A549 (cell line): ENCODE data around the gene IFITM10. TPM values are rescaled to one million over a fixed set of nuclear protein-coding genes. Genes with fewer than 3 reads are reported as not detected.

Experiments used
- ATAC-seq, 2 experiments: fragments of 200-7000 bp in 1 of 2; fragments of >200 bp in 1 of 2; cut with Nextera tagmentation in 1 of 2; cut with Tn5 transposase in 1 of 2; 3 replicates each; pipeline versions ENCODE4 v1.8.0 to v1.9.1; 2018 to 2020; ENCODE audit warnings: mild to moderate bottlenecking in 1 of 2, moderate library complexity in 1 of 2
- CTCF ChIA-PET: fragments of 300-600 bp; sonication (Branson Sonifier 250); formaldehyde crosslinking; extraction: SDS; loops from one replicate; lab custom pipeline; 2021; ENCODE audit warnings: antibody characterized with exemption, inconsistent platforms; lab: Yijun Ruan, JAX
- POLR2A ChIA-PET: fragments of 350-600 bp; formaldehyde crosslinking; extraction: SDS; loops from one replicate; lab custom pipeline; 2021; ENCODE audit warnings: antibody characterized with exemption, inconsistent platforms; lab: Yijun Ruan, JAX
- DNase-seq, 2 experiments: peaks; one replicate each; pipeline versions ENCODE4 v3.0.0 to v3.0.0-alpha.2; 2011 to 2016; ENCODE audit warnings: low read depth in 1 of 2, low spot score in 1 of 2
- FAIRE-seq: peaks from 2 replicates; lab custom pipeline; 2011; peaks lifted over from hg19 to GRCh38; lab: Jason Lieb, UNC
- H3K27ac ChIP-seq, 2 experiments: fragments of >200 bp; sonication (Bioruptor Twin); formaldehyde crosslinking; 3 replicates each; pipeline ENCODE4 v1.5.1; 2016 to 2017
- H3K4me1 ChIP-seq: fragments of >200 bp; sonication (Bioruptor Twin); formaldehyde crosslinking; 3 replicates; pipeline ENCODE4 v1.6.1; 2016
- H3K4me2 ChIP-seq: fragments of >200 bp; sonication (Bioruptor Twin); formaldehyde crosslinking; 3 replicates; pipeline ENCODE4 v1.6.1; 2016
- H3K4me3 ChIP-seq: fragments of >200 bp; sonication (Bioruptor Twin); formaldehyde crosslinking; 3 replicates; pipeline ENCODE4 v1.5.1; 2016
- H3K9me3 ChIP-seq: fragments of >200 bp; sonication (Bioruptor Twin); formaldehyde crosslinking; 3 replicates; pipeline ENCODE4 v1.6.1; 2016
- CBX8 ChIP-seq: fragments of 200-600 bp; sonication (generic); IDR thresholded peaks from 2 replicates; pipeline ENCODE4 v1.6.1; 2016
- CEBPB ChIP-seq, 2 experiments: fragments of >200 bp in 1 of 2; sonication (Bioruptor Twin) in 1 of 2; formaldehyde crosslinking in 1 of 2; IDR thresholded peaks; 2 replicates each; pipeline ENCODE4 v1.6.1; 2012 to 2016
- EP300 ChIP-seq, 2 experiments: fragments of >200 bp; sonication (Bioruptor Twin); formaldehyde crosslinking; IDR thresholded peaks; 2 replicates in 1 of 2; 3 replicates in 1 of 2; pipeline ENCODE4 v1.6.1; 2016 to 2017
- ESRRA ChIP-seq: fragments of 150-350 bp; IDR thresholded peaks from 2 replicates; pipeline ENCODE4 v1.6.1; 2014; ENCODE audit warnings: mild to moderate bottlenecking, low read length, borderline replicate concordance
- HDAC2 ChIP-seq: fragments of 200-600 bp; sonication (generic); IDR thresholded peaks from 2 replicates; pipeline ENCODE4 v1.6.1; 2016
- KDM5A ChIP-seq: fragments of 200-600 bp; sonication (generic); IDR thresholded peaks from 2 replicates; pipeline ENCODE4 v1.6.1; 2016; ENCODE audit warnings: antibody characterized with exemption, mild to moderate bottlenecking
- NFE2L2 ChIP-seq: fragments of 150-350 bp; conservative IDR thresholded peaks from 2 replicates; pipeline ENCODE4 v1.6.1; 2014; ENCODE audit warnings: low read length
- NR3C1 ChIP-seq: fragments of >200 bp; sonication (Bioruptor Twin); formaldehyde crosslinking; IDR thresholded peaks from 3 replicates; pipeline ENCODE4 v1.6.1; 2017
- PHF8 ChIP-seq: fragments of 200-600 bp; sonication (generic); IDR thresholded peaks from 2 replicates; pipeline ENCODE4 v1.6.1; 2016; ENCODE audit warnings: low read depth, mild to moderate bottlenecking, antibody characterized with exemption, moderate library complexity, borderline replicate concordance
- RFX5 ChIP-seq: fragments of 450-650 bp; IDR thresholded peaks from 2 replicates; pipeline ENCODE4 v1.7.1; 2014; ENCODE audit warnings: antibody characterized with exemption, mild to moderate bottlenecking, moderate library complexity
- SREBF2 ChIP-seq: fragments of 450-650 bp; IDR thresholded peaks from 2 replicates; pipeline ENCODE4 v1.6.1; 2014; ENCODE audit warnings: mild to moderate bottlenecking, moderate library complexity
- ZC3H11A ChIP-seq: fragments of 450-650 bp; IDR thresholded peaks from 2 replicates; pipeline ENCODE4 v1.6.1; 2014; ENCODE audit warnings: antibody characterized with exemption, mild to moderate bottlenecking
- WGBS: methylation state at CpG from one replicate; pipeline ENCODE4 v1.1.6; 2017; ENCODE audit errors: missing lambda C conversion rate; 5-methylcytosine and 5-hydroxymethylcytosine counted together
- polyA plus RNA-seq, 4 experiments: library from polyadenylated mRNA; depleted of rRNA in 3 of 4; stranded (reverse); fragments of >200 nt; fragmentation: RNase III in 1 of 4; extraction: RNeasy Plus Mini Kit Qiagen cat#74134 plus additional on column Dnase treatment in 1 of 4; gene quantifications; 2 replicates in 3 of 4; 3 replicates in 1 of 4; pipeline ENCODE4 v1.2.3, GENCODE V29; 2011 to 2017
- TF ChIP-seq, protein P1 (sequence below): fragments of 150-350 bp; IDR thresholded peaks from 2 replicates; pipeline ENCODE4 v1.6.1; 2014; ENCODE audit warnings: low read depth, mild to moderate bottlenecking, low read length
- TF ChIP-seq, protein P2 (sequence below): IDR thresholded peaks from 2 replicates; pipeline ENCODE4 v1.6.1; 2012
- TF ChIP-seq, protein P3 (sequence below): fragments of 250-450 bp; sonication (Bioruptor Pico); IDR thresholded peaks from 2 replicates; pipeline ENCODE4 v1.5.0; 2020; ENCODE audit warnings: low read depth, mild to moderate bottlenecking, moderate library complexity
- TF ChIP-seq, protein P4 (sequence below): fragments of 450-650 bp; IDR thresholded peaks from 2 replicates; pipeline ENCODE4 v1.6.1; 2014; ENCODE audit warnings: antibody characterized with exemption
- TF ChIP-seq, protein P5 (sequence below): fragments of >200 bp; sonication (Bioruptor Twin); formaldehyde crosslinking; IDR thresholded peaks from 3 replicates; pipeline ENCODE4 v1.5.1; 2016

IFITM10 gene
- polyA plus RNA-seq, 2 of the 4 experiments (the other 2 are of a cell fraction): 0.28 to 0.67 TPM

DNA sequence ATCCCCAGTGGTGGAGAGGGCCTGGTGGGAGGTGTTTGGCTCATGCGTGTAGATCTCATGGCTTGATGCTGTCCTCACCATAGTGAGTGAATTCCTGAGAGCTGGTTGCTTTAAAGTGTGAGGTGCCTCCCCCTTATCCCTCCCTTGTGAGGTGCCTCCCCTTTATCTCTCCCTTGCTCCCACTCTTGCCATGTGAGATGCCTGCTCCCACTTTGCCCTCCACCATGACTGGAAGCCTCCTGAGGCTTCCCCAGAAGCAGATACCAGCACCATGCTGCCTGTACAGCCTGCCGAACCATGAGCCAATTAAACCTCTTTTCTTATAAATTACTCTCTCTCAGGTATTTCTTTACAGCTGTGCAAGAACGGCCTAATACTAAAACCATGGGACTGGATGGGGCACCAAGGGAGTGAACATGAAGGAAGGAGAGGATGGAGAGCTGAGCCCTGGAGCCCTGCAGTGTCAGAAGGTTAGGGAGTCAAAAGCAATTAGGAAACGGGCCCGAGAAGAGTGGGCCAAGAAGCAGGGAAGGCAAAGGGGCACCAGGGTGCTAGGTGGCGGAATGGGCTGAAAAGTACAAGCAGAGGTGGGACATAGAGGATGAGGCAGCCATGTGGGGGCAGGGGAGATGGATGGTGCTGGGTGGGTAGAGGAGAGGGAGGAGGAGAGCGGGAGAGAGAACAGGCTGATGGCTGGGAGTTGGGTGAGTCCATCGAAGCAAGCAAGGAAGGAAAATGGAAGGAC is 9.4 kb downstream of the IFITM10 start:
- WGBS: 49% methylated on average over 8 of the region's 8 CpGs
- no peak overlapping the region for H3K27ac ChIP-seq
- TF ChIP-seq HDAC2: no peak
- TF ChIP-seq, protein P1, sequence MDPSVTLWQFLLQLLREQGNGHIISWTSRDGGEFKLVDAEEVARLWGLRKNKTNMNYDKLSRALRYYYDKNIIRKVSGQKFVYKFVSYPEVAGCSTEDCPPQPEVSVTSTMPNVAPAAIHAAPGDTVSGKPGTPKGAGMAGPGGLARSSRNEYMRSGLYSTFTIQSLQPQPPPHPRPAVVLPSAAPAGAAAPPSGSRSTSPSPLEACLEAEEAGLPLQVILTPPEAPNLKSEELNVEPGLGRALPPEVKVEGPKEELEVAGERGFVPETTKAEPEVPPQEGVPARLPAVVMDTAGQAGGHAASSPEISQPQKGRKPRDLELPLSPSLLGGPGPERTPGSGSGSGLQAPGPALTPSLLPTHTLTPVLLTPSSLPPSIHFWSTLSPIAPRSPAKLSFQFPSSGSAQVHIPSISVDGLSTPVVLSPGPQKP: no peak
- TF ChIP-seq, protein P2, sequence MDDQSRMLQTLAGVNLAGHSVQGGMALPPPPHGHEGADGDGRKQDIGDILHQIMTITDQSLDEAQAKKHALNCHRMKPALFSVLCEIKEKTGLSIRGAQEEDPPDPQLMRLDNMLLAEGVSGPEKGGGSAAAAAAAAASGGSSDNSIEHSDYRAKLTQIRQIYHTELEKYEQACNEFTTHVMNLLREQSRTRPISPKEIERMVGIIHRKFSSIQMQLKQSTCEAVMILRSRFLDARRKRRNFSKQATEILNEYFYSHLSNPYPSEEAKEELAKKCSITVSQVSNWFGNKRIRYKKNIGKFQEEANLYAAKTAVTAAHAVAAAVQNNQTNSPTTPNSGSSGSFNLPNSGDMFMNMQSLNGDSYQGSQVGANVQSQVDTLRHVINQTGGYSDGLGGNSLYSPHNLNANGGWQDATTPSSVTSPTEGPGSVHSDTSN: no peak
- TF ChIP-seq EP300 (IDR thresholded peaks at IDR 0.05): no peak
- TF ChIP-seq, protein P3, sequence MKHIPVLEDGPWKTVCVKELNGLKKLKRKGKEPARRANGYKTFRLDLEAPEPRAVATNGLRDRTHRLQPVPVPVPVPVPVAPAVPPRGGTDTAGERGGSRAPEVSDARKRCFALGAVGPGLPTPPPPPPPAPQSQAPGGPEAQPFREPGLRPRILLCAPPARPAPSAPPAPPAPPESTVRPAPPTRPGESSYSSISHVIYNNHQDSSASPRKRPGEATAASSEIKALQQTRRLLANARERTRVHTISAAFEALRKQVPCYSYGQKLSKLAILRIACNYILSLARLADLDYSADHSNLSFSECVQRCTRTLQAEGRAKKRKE: no peak
- no peak for TF ChIP-seq KDM5A
- TF ChIP-seq RFX5: no peak
- TF ChIP-seq SREBF2: no peak
- no peak for TF ChIP-seq ESRRA
- ChIA-PET POLR2A (no interaction called here), CTCF (interaction anchor here (0.7 to 1.1 kb wide), 3 partner anchors 47 to 88 kb away, joined by 3 to 4 read pairs (median 3); no protein-coding TSS in a partner anchor)
- H3K4me2 ChIP-seq: no peak overlapping the region
- H3K4me3 ChIP-seq: no peak overlapping the region
- no peak for FAIRE-seq
- H3K9me3 ChIP-seq: peaks cover 20% of the 10 kb centered on the region
- DNase-seq: no peak
- no peaks in the 10 kb centered on the region for H3K4me1 ChIP-seq
- no peak for ATAC-seq

DNA sequence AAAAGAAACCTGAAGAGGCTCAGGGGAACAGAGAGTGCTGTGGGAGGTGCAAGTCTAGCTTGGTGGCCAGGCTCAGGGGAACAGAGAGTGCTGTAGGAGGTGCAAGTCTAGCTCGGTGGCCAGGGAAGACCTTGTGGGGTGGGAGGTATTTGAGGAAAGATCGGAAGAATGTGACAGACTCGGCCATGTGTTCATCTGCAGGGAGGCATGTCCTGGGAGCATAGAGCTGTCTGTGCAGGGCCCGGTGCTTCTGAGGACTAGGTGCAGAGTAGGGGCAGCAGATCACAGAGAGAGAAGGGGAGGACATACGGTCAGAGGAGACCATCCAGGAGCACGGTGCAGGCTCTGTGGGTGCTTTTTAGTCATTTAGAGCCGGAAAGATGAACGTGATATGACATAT is 10.8 kb downstream of the IFITM10 start:
- peak in 1 of 2 experiments; percentile 22; a peak in 1 of 6 replicates for ATAC-seq
- Histone ChIP-seq H3K4me3 (no peak overlapping the region), H3K9me3 (peaks cover 26% of the 10 kb centered on the region), H3K4me2 (no peak overlapping the region), H3K4me1 (no peaks in the 10 kb centered on the region), H3K27ac (no peak overlapping the region)
- no peak for TF ChIP-seq NFE2L2
- no peak for TF ChIP-seq NR3C1
- TF ChIP-seq, protein P2: no peak
- TF ChIP-seq, protein P4, sequence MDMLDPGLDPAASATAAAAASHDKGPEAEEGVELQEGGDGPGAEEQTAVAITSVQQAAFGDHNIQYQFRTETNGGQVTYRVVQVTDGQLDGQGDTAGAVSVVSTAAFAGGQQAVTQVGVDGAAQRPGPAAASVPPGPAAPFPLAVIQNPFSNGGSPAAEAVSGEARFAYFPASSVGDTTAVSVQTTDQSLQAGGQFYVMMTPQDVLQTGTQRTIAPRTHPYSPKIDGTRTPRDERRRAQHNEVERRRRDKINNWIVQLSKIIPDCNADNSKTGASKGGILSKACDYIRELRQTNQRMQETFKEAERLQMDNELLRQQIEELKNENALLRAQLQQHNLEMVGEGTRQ: no peak
- no peak for TF ChIP-seq CEBPB (IDR thresholded peaks at IDR 0.05)
- no peak for TF ChIP-seq PHF8
- TF ChIP-seq RFX5: no peak
- TF ChIP-seq, protein P5, sequence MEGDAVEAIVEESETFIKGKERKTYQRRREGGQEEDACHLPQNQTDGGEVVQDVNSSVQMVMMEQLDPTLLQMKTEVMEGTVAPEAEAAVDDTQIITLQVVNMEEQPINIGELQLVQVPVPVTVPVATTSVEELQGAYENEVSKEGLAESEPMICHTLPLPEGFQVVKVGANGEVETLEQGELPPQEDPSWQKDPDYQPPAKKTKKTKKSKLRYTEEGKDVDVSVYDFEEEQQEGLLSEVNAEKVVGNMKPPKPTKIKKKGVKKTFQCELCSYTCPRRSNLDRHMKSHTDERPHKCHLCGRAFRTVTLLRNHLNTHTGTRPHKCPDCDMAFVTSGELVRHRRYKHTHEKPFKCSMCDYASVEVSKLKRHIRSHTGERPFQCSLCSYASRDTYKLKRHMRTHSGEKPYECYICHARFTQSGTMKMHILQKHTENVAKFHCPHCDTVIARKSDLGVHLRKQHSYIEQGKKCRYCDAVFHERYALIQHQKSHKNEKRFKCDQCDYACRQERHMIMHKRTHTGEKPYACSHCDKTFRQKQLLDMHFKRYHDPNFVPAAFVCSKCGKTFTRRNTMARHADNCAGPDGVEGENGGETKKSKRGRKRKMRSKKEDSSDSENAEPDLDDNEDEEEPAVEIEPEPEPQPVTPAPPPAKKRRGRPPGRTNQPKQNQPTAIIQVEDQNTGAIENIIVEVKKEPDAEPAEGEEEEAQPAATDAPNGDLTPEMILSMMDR: no peak
- no peak for TF ChIP-seq ESRRA
- no peak for TF ChIP-seq ZC3H11A
- no peak for TF ChIP-seq CBX8
- POLR2A ChIA-PET: no interaction called here
- DNase-seq: no peak
- CTCF ChIA-PET: interaction anchor here (0.6 to 1.1 kb wide), 4 partner anchors 15 to 144 kb away, joined by 3 to 5 read pairs (median 3); no protein-coding TSS in a partner anchor
- 21% methylated on average over 8 of the region's 8 CpGs for WGBS
- FAIRE-seq: no peak
